Glomerular endothelial cell (primary cell): ENCODE data around the gene TNFRSF1B. TPM values are rescaled to one million over a fixed set of nuclear protein-coding genes. Genes with fewer than 3 reads are reported as not detected.

Source experiments
- DNase-seq: peaks from one replicate; pipeline ENCODE4 v3.0.0-alpha.2; 2011; ENCODE audit warnings: low read depth, low spot score; ENCODE audit errors: extremely low read depth
- total RNA-seq: library from RNA; depleted of rRNA; stranded (reverse); fragments of >200 nt; gene quantifications from 2 replicates; pipeline ENCODE4 v1.2.3, GENCODE V29; 2015

The TNFRSF1B gene
- total RNA-seq, 1 donor from 2014 or later, result 31.9 TPM

- no peak for DNase-seq
These were observed 89.1 kb downstream of the TNFRSF1B start for GRCh38 chr1:12255913-12256312.

GRCh38 chr1:12258272-12258671 lies 91.5 kb downstream of the TNFRSF1B start:
- DNase-seq, result no peak

Other genes with a start within 250 kb of the TNFRSF1B start
- 117 and 120 TPM in 2 replicates for gene KIAA2013, start 240.6 kb upstream of the TNFRSF1B start, total RNA-seq
- gene PLOD1, start 232.3 kb upstream of the TNFRSF1B start, total RNA-seq, result 626 and 680 TPM in 2 replicates
- gene MFN2, start 186.5 kb upstream of the TNFRSF1B start, total RNA-seq, result 61.1 and 63.8 TPM in 2 replicates
- 38.2 and 47.6 TPM in 2 replicates for gene MIIP, start 147.5 kb upstream of the TNFRSF1B start, total RNA-seq
- 0.18 TPM in 1 of 2 replicates, not detected in the other for gene TNFRSF8, start 103.7 kb upstream of the TNFRSF1B start, total RNA-seq
- gene VPS13D, start 63.0 kb downstream of the TNFRSF1B start, total RNA-seq, result 24.8 and 36.8 TPM in 2 replicates